Measurements from ENCODE around the gene SBNO2.
A peak's percentile ranks its signal among the peaks of the same experiment; 100 is the strongest.
"Not testable (repeated sequence)": the region's sequence is repeated elsewhere in the genome, so short reads cannot be mapped to it uniquely, and the experiment has no call there.

The SBNO2 gene

DNA sequence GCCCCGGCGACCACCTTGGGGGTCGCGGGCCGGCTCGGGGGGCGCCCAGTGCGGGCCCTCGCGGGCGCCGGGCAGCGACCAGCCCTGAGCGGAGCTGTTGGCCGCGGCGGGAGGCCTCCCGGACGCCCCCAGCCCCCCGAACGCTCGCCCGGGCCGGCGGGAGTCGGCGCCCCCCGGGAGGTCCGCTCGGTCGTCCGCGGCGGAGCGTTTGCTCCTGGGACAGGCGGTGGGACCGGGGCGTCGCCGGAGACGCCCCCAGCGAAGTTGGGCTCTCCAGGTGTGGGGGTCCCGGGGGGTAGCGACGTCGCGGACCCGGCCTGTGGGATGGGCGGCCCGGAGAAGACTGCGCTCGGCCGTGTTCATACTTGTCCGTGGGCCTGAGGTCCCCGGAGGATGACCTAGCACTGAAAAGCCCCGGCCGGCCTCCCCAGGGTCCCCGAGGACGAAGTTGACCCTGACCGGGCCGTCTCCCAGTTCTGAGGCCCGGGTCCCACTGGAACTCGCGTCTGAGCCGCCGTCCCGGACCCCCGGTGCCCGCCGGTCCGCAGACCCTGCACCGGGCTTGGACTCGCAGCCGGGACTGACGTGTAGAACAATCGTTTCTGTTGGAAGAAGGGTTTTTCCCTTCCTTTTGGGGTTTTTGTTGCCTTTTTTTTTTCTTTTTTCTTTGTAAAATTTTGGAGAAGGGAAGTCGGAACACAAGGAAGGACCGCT, 32.2 kb upstream of the SBNO2 start:
- no peak for DNase-seq

DNA sequence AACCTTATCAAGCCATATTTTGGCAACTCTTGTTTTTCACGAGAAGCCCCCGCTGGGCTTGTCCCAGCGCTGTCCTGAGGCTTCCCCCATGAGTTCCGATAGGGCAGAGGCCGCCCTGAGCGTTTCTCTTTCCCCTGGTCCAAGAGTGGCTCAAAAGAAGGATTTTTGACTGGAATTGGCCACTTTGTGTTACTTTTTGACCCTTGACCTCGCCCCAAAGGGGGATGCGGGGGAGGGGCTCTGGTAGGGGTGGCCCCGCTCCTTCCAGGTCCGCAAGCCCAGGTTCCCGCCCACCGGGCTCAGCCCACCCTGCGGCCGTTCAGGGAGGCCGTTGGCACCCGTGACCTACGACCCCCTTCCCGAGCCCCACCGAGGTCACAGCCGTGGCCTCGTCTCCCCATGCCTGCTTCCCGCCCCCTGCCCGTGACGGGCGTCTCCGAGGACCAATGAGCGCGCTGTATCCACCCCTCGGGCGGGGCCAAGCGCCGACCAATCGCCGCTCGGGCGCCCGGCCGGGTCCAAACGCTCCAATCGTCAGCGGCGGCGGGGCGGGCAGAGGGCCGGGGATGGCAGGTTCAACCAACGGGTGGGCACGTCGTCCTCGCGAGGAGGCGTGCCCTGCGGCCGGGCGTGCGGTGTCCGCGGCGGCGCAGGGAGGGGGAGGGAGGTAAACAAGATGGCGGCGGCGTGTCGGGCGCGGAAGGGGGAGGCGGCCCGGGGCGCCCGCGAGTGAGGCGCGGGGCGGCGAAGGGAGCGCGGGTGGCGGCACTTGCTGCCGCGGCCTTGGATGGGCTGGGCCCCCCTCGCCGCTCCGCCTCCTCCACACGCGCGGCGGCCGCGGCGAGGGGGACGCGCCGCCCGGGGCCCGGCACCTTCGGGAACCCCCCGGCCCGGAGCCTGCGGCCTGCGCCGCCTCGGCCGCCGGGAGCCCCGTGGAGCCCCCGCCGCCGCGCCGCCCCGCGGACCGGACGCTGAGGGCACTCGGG, 31.3 kb upstream of the SBNO2 start, which contains the start of gene STK11:
TSS of gene STK11 (plus strand) at position 665 of the 986 bp plus-strand sequence. CDS start 1,136 bp downstream, outside the sequence.
- peak; percentile 74 for DNase-seq

DNA sequence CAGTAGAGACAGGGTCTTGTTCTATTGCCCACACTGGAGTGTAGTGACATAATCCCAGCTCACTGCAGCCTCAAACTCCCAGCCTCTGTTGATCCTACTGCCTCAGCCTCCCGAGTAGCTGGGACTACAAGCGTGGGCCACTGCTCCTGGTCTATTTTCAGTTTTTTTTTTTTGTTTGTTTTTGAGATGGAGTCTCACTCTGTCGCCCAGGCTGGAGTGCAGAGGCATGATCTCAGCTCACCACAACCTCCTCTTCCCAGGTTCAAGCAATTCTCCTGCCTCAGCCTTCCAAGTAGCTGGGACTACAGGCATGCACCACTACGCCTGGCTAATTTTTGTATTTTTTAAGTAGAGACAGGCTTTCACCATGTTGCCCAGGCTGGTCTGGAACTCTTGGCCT, 26.5 kb upstream of the SBNO2 start:
- not testable (repeated sequence) for DNase-seq

DNA sequence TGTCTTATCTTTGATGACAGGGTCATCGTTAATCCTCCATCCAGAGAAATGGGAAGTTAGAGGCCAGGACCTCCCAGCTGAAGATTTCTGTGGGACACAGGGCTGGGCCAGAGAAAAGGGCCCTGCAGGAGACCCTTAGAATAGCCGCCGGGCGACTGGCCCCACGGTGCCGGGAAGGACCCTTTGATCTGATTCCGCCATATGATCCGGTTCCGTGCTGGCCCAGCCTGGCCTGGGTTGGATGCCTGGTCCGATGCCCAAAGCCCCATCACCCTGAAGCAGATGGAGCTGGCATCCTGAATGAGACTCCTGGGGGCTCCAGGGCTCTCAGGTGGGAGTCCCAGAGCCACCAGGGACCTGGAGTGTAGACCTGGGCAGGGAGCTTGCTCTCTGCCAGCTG, 25.5 kb upstream of the SBNO2 start:
- no peak for DNase-seq

DNA sequence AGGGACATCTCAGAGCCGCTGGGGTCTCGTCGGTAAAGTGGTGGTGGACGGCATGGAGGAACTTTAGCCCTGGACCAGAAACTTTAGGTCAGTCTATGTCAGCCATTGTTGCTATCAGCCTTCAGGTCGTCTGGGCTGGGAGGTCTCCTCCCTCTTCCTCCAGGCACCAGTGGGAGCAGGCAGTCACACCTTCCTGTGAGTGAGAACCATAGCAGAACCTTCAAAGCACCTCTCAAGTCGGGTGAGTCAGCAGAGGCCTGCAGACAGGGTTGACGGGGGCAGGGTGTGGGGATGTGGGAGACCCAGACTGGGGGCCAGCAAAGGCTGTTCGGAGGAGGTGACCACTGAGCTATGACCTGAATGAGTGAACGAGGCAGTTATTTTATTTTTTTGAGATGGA, 15.4 kb upstream of the SBNO2 start:
- DNase-seq = no peak

DNA sequence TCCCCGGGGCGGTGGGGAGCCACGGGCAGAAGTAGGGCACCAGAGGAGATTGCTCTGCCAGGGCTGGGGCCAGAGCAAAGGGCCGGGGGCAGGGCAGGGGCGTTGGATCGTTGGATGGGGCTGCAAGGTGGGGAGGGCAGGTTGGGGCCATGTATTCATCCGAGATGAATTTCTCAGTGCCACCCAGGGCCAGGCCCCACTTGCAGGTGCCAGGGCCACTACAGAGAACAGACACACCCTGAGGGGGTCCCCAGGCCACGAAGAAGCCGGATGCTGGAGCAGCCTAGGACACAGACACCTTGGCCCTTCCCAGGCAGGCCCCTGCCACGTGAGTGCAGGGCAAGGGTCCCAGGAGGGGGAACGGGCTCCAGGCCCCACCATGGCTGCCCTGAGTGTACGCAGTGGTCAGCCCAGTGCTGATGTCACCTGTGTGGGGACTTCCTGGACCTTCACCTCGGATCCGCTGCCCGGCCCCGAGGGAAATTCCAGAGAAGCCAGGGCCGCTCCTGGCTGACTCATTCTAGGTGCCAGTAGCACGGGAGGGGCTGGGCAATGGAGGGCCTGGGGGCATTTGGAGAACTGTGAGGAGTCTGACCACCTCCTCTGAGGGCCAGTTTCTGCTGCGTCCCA, 9.6 kb upstream of the SBNO2 start:
- DNase-seq = no peak

DNA sequence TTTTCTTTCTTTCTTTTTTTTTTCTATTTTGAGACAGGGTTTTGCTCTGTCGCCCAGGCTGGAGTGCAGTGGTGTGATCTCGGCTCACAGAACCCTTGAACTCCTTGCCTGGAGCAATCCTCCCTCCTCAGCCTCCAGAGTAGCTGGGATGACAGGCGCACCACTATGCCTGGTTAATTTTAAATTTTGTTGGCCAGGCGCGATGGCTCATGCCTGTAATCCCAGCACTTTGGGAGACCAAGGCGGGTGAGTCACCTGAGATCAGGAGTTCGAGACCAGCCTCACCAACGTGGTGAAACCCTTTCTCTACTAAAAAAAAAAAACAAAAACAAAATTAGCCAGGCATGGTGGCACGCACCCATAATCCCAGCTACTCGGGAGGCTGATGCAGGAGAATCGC, 8.7 kb upstream of the SBNO2 start:
- DNase-seq = no peak

DNA sequence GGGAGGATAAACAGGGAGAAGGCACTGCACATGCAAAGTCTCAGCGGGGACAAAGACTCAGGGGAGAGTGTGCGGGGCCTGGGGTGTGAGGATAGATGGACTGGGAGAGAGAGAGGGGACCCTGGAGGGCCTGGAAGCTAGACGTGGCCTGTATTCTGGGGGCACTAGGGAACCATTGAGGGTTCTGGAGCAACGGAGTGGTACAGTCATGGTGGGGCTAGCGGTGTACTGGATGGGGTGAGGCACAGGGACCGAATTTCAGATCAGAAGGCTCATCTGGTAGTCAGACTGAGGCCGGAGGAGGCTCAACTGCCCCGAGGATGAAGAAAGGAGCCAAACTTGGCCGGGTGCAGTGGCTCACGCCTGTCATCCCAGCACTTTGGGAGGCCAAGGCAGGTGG, 8.0 kb upstream of the SBNO2 start:
- no peak for DNase-seq

DNA sequence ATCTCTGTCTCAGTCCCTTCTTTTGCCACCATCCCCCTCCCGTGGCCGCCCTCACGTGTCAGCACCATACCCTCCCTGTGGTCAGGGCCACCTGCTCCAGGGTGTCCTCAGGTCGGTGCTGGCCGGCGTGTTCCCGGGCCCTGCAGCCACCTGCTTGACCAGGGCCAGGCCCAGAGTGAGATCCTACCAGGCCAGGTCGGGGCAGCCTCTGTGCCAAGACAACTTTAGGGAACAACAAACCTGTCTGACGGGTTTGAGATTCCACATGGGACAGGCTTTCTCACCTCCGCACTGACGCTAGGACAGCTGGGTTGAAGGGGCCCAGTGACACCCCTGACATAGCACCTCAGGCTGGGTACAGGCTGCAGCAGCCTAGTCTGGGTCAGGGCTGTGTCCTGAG, 7.5 kb upstream of the SBNO2 start:
- DNase-seq = no peak

DNA sequence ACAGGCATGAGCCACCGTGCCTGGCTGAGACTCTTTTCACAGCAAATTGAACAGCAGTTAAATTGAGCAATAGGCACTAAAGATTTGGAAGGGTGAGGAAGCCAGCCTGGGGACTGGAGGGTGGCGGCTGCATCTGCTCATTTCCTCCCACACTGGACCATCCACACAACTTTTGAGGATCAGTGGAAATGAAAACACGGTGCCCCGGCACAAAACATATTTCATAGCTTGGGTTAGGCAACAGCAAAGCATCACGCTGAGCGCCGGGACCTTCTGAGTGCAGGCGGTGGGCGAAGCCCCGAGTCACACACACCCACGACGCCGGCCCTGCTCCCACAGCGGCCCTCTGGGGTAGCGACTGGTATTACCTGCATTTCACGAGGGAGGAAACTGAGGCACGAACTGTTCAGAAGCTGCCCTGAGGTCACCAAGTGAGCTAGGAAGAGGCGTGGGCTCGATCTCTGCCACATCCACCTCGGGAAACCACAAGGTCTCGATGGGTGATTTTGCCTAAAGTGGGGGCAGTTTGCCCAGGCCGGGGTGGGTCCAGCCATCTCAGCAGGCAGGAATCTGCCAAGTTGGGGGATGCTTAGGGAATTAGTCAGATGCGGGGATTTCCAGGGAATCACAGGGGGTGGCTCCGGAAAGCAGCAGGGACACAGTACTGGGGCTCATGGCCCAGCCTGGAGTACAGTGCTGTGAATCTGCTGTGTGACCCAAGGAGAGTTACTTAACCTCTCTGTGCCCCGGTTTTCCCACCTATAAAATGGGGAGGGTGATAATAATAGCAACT, 3.5 kb upstream of the SBNO2 start:
- DNase-seq = no peak

DNA sequence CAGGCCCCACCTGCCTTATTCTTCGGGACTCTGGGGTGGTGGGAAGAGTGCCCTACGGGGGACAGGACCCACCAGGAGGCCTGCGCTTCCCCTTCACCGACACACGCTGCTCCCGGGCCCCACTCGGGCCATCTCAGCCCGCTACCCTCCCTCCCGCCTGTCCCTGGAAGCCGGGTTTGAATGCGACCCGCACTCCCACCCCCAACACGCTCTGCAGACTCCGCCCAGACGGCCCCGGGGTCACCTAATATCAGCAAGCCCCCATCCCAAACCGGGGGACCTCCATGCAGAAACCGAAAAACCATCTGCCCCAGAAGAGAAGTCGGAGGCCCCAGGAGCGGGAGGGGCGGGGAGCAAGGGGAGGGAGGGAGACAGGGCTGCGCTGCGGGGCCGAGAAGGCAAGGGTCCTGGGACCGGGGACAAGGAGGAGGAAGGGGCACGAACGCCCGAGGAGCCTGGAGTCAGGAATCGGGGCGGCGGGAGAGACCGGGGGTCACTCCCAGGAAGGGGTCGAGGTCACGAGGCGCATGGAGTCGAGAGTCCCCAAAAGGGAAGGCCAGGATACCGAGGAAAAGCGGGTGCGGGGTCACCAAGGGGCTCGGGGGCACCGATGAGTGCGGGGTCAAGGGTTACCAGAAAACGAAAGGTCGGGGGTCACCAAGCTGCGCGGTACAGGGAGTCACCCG, 766 bp downstream of the SBNO2 start:
- DNase-seq = no peak

DNA sequence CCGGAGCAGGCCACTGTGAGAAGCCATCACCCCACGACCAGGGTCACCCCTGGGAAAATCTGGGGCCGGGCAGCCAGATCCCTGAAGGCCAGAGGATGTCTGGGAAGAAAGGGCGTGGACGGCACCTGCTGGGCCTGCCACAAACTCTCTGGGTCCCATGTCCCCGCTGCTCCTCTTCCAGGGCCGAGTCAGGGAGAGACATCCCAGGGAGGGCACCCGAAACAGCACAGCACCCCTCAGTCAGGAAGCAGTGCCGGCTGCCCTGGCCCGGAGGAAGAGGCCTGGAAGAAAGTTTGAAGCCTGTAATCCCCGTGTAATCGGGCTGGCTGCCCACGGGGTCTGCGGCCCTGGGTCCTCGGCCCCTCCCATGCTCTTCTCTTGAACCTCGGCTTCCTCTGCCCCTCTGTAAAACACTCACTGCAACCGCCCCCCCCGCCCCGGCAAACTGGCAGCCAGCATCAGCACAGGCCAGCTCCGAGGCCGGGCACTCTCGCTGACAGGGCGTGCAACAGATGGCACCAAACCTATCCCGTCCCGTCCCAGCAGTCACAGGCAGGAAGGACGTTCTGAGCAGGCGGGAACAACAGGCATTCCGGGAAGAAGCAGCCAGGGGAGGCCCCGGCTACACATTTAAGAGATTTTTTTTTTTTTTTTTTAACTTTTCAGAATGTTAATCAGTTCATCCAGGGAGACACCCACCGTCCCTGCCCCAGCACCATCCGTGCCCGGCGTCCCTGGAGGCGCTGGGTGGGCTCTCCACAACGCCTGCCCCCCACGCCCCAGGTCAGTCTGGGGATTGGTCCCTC, 1.5 kb downstream of the SBNO2 start:
- no peak for DNase-seq

DNA sequence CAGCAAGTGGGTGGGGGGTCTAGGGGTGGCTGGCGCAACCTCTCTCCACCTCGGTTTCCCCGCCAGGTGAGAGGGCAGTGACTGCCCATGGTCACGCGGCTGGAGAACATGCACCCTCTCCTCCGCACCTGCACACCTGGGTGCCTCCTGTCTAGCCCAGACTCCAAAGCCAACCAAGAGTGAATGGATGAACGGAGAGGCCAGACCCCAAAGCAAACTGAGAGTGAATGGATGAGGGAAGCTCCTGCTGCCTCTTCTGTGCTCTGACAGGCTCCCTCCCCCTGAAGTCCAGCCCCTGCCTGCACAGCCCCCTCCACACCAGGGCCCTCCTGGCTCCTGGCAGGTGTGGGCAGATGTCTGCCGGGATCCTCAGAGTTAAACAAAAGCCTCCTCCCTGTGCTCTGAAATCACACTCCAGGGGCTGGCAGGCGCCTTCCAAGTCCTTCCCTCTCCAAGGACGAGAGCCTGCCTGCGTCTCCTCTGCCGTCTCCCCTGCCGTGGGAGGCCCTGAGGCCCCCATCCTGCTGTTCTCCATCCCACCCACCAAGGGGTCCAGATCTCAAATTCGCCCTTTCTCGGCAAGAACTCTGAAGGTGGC, 2.2 kb downstream of the SBNO2 start:
- DNase-seq = no peak

DNA sequence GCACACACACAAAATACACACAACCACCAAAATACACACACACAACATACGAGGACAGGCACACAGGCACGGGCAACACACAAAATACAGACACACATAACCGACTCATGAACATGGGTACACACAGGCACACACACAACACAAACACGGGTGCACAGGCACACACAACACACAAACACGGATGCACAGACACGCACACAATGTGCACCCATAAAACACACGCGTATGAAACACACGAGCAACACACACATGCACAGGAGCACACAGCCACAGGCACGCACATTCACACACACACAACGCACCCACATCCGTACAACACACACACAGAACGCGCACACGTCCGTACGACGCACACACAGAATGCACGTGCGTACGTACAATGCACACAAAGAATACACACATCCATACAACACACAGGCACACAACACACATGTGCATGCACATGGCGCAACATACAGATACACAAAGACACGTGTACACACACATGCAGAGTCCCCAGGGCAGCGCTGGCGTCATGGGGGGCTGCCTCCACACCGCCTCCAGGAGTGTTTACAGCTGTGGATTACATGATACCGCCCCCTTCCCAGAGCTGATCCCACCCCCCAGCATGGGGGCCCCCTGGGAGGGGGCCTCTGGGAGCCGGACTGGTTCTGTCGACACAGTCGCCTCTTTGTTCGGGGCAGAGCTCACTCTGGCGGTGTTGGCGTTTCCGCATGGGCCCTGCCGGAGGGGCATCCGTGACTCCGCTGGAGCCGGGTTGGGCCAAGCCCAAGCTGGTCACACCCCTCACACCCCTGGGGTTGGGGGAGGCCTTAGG, 2.9 kb downstream of the SBNO2 start:
- no peak for DNase-seq

DNA sequence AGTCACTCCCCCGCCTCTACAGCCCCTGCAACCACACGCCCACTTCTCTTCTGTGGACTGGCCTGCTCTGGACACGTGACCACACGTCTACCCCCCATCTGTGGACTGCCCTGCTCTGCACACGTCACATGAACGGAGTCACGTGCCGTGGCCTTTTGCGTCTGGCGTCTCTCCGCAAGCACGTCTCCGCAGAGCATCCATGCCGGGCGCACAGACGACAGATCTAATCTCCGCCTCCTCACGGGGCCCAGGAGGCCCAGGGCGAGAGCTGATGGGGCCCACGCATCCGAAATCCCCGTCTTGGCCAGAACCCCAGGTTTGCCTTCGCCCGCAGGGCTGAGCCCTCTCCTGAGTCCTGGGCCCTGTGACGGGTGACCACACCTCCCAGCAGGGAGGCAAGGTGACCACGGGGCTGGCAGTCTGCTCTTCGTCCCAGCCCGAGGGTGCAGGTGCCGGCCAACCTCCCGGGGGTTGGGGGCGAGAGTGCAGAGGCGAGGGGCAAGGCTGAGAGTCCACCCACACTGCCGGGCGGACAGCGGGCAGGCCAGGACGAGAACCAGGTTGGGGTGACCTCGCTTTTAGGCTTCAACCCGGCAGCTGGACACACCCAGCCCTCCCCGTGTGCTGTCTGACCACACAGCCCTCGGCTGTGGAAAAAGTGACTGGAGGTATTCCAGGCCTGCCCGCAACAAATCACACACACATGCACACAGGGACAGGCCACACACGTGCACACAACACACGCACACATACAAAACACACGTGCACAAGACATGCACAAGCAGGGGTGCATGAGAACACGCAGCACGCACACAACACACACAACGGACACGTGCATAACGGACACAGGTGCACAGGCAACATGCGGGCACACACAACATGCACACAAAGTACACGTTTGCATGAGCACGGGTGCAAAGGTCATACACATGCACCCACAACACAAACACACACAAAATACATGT, 3.9 kb downstream of the SBNO2 start:
- no peak for DNase-seq

DNA sequence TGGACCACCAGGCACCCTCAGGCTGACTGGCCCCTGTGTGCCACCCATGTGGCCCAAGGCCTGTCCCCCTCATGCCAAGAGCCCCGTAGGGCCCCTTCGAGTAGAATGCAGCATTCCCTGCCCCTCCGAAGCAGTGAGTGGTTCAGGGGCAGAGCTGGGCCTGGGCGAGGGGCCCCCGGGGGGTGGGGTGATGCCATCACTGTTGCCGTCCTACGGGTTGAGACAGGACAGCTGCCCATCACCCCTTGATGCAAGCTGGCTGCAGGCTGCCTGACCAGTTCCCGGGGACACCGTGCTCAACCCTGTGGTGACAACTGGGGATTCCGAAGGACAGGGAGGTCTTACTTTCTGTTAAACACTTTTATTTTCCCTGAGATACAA, 4.7 kb downstream of the SBNO2 start:
- DNase-seq = no peak

DNA sequence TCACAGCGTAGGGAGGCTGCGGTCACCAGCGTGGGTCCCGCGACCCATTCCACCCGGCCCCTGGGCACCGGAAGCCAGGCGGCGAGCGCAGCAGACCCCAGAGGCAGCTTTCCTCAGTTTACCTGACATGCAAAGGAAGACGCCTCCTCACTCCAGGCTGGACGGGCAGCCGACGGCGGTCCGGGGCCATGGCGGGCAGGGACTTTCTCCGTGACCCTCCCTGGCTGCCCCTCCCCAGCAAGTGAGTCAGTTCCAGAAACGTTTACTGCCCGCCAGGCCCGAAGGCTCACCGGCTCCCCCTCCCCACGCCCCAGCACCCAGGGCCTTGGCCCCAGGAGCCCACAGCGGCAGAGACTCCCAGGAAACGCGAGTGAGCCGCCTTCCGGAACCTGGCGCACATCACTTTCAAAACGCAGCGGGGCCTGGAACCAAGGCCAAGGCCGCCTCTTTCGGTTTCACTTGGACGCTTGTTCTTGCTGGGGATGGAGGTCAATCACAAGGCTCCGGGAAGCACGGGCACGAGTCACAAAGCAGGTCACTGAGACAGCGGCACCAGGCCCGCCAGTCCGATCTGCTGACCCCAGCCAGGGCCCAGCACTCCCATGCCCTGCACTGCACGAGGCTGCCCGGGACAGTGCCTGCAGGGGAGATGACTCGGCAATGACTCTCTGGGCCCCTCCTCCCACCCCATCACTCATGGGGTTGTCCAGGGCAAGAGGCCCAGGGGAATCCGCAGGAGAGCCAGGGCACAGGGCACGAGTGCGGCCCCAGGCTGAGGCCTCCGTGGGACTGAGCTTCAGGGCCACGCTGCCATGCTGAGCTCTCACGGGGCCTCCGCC, 5.3 kb downstream of the SBNO2 start:
- no peak for DNase-seq

All from NCI-H510A treated with DMSO at 0.1 percent for 48 hours (cell line).